SK-N-SH treated with all-trans-retinoic acid at 6 μM for 48 hours (cell line): ENCODE measurements around the gene ENGASE.

Experiments
- ATAC-seq: fragments of 200-7000 bp; cut with Tn5 transposase; 3 replicates; pipeline ENCODE4 v1.9.1; 2020; ENCODE audit warnings: mild to moderate bottlenecking, moderate library complexity
- ARNTL ChIP-seq: fragments of 450-650 bp; formaldehyde crosslinking; IDR thresholded peaks from 2 replicates; pipeline ENCODE4 v1.5.0; 2020; ENCODE audit warnings: low read depth, mild to moderate bottlenecking, moderate library complexity, borderline replicate concordance
- BACH2 ChIP-seq: fragments of 250-450 bp; sonication (Bioruptor Pico); IDR thresholded peaks from 2 replicates; pipeline ENCODE4 v1.9.0; 2021; ENCODE audit warnings: mild to moderate bottlenecking, borderline replicate concordance
- CSDC2 ChIP-seq: fragments of 250-450 bp; sonication (Bioruptor Pico); IDR thresholded peaks from 2 replicates; pipeline ENCODE4 v1.5.0; 2020; ENCODE audit warnings: mild to moderate bottlenecking, moderate library complexity
- ESRRG ChIP-seq: fragments of 250-450 bp; sonication (Bioruptor Pico); IDR thresholded peaks from 2 replicates; pipeline ENCODE4 v1.6.1; 2021; ENCODE audit warnings: mild to moderate bottlenecking
- GLIS3 ChIP-seq: fragments of 250-450 bp; sonication (Bioruptor Pico); IDR thresholded peaks from 2 replicates; pipeline ENCODE4 v1.5.0; 2020; ENCODE audit warnings: mild to moderate bottlenecking, moderate library complexity
- ISL1 ChIP-seq: fragments of 250-450 bp; sonication (Bioruptor Pico); IDR thresholded peaks from 2 replicates; pipeline ENCODE4 v2.1.2; 2022; ENCODE audit warnings: mild to moderate bottlenecking, moderate library complexity
- OSR1 ChIP-seq: fragments of 250-450 bp; sonication (Bioruptor Pico); IDR thresholded peaks from 2 replicates; pipeline ENCODE4 v1.8.0; 2022; ENCODE audit warnings: moderate library complexity, mild to moderate bottlenecking, inconsistent platforms
- RARB ChIP-seq: fragments of 250-450 bp; sonication (Bioruptor Pico); IDR thresholded peaks from 2 replicates; pipeline ENCODE4 v1.8.0; 2021; ENCODE audit warnings: mild to moderate bottlenecking, moderate library complexity
- SNAI2 ChIP-seq: fragments of 250-450 bp; sonication (Bioruptor Pico); IDR thresholded peaks from 2 replicates; pipeline ENCODE4 v1.5.0; 2020; ENCODE audit warnings: mild to moderate bottlenecking, moderate library complexity
- TCF4 ChIP-seq: fragments of 250-450 bp; sonication (Bioruptor Pico); IDR thresholded peaks from 2 replicates; pipeline ENCODE4 v1.8.0; 2021; ENCODE audit warnings: mild to moderate bottlenecking, moderate library complexity, borderline replicate concordance
- TOX ChIP-seq: fragments of 250-450 bp; sonication (Bioruptor Pico); IDR thresholded peaks from 2 replicates; pipeline ENCODE4 v1.8.0; 2021; ENCODE audit warnings: mild to moderate bottlenecking, moderate library complexity, borderline replicate concordance
- ZC3H10 ChIP-seq: fragments of 250-450 bp; sonication (Bioruptor Pico); IDR thresholded peaks from 2 replicates; pipeline ENCODE4 v1.5.1; 2021; ENCODE audit warnings: mild to moderate bottlenecking, moderate library complexity
- ZFP3 ChIP-seq: fragments of 250-450 bp; sonication (Bioruptor Pico); IDR thresholded peaks from 2 replicates; pipeline ENCODE4 v1.5.0; 2020; ENCODE audit warnings: mild to moderate bottlenecking, moderate library complexity
- ZFP30 ChIP-seq: fragments of 450-650 bp; formaldehyde crosslinking; IDR thresholded peaks from 2 replicates; pipeline ENCODE4 v1.5.0; 2022; ENCODE audit warnings: mild to moderate bottlenecking, moderate library complexity
- ZNF565 ChIP-seq: fragments of 450-650 bp; formaldehyde crosslinking; conservative IDR thresholded peaks from 2 replicates; pipeline ENCODE4 v1.5.0; 2020; ENCODE audit warnings: low read depth, mild to moderate bottlenecking, moderate library complexity
- ZNF70 ChIP-seq: fragments of 450-650 bp; formaldehyde crosslinking; IDR thresholded peaks from 2 replicates; pipeline ENCODE4 v1.5.0; 2020; ENCODE audit warnings: mild to moderate bottlenecking, moderate library complexity
- ZNF8 ChIP-seq: fragments of 450-650 bp; formaldehyde crosslinking; IDR thresholded peaks from 2 replicates; pipeline ENCODE4 v1.5.0; 2020; ENCODE audit warnings: mild to moderate bottlenecking, moderate library complexity
- TF ChIP-seq, protein P1 (sequence below): fragments of 250-450 bp; sonication (Bioruptor Pico); IDR thresholded peaks from 2 replicates; pipeline ENCODE4 v1.8.0; 2020; ENCODE audit warnings: mild to moderate bottlenecking, moderate library complexity, borderline replicate concordance
- TF ChIP-seq, protein P2 (sequence below): fragments of 250-450 bp; sonication (Bioruptor Pico); IDR thresholded peaks from 2 replicates; pipeline ENCODE4 v1.5.1; 2020; ENCODE audit warnings: low read depth, mild to moderate bottlenecking, moderate library complexity
- TF ChIP-seq, protein P3 (sequence below): fragments of 250-450 bp; sonication (Bioruptor Pico); IDR thresholded peaks from 2 replicates; pipeline ENCODE4 v1.5.0; 2020; ENCODE audit warnings: mild to moderate bottlenecking, moderate library complexity

ENGASE gene

DNA sequence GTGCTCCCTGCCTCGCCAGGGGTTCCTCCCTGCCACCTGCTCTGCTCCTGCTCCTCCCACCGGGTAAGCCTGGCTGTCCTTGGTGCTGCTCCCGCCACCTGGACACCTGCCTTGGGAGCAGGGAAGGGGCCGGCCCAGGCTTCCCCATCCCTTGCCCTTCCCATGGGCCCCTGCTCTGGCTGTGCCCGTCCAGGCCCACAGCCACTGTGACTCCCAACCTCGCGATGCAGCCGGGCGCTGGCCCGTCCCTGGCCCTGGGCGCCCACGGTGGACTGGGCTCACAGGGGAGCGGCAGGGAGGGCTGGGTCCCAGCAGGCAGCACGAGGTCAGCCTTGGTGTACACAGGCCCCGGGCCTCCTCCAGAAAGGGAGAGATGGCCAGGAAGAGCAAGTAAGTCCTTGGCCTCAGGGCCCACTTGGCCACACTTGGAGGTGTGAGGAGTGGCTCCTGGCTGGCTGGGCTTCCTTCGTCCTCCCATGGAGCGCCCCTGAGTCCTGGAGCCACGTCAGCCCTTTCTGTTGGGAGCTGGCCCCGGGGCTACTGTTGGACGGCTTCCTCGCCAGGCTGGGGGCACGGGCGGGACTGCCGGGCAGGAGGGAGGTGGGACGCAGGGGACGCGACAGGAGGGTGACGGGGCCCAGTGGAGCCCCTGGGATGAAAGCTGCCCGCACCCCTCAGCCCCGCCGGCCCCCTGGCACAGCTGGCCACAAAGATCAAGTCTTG lies 15.3 kb downstream of the ENGASE start:
- no peak for ATAC-seq
- TF ChIP-seq OSR1 (CRISPR knock-in tag) (no peak), ZFP3 (CRISPR knock-in tag) (no peak), ZNF565 (CRISPR knock-in tag) (no peak), CSDC2 (no peak), GLIS3 (CRISPR knock-in tag) (no peak), ISL1 (no peak), SNAI2 (no peak), ZFP30 (no peak), RARB (CRISPR knock-in tag) (no peak), ESRRG (CRISPR knock-in tag) (no peak), TOX (CRISPR knock-in tag) (no peak), ARNTL (CRISPR knock-in tag) (no peak)
- TF ChIP-seq, protein P1, sequence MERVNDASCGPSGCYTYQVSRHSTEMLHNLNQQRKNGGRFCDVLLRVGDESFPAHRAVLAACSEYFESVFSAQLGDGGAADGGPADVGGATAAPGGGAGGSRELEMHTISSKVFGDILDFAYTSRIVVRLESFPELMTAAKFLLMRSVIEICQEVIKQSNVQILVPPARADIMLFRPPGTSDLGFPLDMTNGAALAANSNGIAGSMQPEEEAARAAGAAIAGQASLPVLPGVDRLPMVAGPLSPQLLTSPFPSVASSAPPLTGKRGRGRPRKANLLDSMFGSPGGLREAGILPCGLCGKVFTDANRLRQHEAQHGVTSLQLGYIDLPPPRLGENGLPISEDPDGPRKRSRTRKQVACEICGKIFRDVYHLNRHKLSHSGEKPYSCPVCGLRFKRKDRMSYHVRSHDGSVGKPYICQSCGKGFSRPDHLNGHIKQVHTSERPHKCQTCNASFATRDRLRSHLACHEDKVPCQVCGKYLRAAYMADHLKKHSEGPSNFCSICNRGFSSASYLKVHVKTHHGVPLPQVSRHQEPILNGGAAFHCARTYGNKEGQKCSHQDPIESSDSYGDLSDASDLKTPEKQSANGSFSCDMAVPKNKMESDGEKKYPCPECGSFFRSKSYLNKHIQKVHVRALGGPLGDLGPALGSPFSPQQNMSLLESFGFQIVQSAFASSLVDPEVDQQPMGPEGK (CRISPR knock-in tag) = no peak
- TF ChIP-seq, protein P2, sequence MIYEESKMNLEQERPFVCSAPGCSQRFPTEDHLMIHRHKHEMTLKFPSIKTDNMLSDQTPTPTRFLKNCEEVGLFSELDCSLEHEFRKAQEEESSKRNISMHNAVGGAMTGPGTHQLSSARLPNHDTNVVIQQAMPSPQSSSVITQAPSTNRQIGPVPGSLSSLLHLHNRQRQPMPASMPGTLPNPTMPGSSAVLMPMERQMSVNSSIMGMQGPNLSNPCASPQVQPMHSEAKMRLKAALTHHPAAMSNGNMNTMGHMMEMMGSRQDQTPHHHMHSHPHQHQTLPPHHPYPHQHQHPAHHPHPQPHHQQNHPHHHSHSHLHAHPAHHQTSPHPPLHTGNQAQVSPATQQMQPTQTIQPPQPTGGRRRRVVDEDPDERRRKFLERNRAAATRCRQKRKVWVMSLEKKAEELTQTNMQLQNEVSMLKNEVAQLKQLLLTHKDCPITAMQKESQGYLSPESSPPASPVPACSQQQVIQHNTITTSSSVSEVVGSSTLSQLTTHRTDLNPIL (CRISPR knock-in tag) = no peak

DNA sequence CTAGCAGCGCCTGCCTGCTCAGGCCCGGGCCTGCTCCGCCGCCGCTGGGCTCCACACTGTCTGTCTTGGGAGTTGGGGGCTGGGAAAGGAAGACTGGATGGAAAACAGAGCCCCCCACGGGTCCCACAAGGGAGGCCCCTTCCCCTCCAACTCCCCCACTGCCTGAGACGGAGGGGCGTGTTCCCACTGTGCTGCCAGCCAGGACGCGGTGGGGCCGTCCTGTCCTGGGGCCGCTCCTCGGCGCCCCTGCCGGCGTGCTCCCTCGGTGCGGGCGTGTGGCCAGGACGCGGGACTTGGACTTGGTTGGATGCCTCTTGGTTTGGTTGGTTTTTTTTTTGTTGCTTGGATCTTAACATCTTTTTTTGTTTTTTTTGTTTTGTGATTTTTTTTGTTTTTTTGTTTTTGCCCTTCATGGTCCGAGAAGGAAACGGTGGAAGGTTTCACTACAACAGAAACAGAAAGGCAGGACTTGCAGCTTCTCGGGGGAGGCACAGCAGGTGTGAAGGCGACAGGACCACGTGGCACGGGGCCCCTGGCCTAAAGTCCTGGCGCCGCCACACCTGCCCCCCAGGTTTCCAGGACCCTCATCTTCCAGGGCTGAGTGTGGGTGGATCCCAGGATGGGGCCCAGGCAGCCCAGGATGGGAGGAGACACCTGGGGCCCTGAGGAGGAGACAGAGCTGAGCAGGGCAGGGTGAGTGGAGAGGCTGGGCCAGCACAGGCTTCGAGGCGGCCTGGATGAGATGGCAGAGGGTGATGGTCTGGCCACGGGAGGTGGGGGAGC lies 16.0 kb downstream of the ENGASE start:
- TF ChIP-seq, protein P3, sequence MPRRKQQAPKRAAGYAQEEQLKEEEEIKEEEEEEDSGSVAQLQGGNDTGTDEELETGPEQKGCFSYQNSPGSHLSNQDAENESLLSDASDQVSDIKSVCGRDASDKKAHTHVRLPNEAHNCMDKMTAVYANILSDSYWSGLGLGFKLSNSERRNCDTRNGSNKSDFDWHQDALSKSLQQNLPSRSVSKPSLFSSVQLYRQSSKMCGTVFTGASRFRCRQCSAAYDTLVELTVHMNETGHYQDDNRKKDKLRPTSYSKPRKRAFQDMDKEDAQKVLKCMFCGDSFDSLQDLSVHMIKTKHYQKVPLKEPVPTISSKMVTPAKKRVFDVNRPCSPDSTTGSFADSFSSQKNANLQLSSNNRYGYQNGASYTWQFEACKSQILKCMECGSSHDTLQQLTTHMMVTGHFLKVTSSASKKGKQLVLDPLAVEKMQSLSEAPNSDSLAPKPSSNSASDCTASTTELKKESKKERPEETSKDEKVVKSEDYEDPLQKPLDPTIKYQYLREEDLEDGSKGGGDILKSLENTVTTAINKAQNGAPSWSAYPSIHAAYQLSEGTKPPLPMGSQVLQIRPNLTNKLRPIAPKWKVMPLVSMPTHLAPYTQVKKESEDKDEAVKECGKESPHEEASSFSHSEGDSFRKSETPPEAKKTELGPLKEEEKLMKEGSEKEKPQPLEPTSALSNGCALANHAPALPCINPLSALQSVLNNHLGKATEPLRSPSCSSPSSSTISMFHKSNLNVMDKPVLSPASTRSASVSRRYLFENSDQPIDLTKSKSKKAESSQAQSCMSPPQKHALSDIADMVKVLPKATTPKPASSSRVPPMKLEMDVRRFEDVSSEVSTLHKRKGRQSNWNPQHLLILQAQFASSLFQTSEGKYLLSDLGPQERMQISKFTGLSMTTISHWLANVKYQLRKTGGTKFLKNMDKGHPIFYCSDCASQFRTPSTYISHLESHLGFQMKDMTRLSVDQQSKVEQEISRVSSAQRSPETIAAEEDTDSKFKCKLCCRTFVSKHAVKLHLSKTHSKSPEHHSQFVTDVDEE (CRISPR knock-in tag) = no peak
- TF ChIP-seq ESRRG (CRISPR knock-in tag) (no peak), ZFP3 (CRISPR knock-in tag) (no peak), BACH2 (no peak), ZC3H10 (CRISPR knock-in tag) (no peak), OSR1 (CRISPR knock-in tag) (no peak), ISL1 (no peak), ARNTL (CRISPR knock-in tag) (no peak), ZNF565 (CRISPR knock-in tag) (no peak)
- TF ChIP-seq, all 23 proteins: peak for 0
- ATAC-seq = no peak

DNA sequence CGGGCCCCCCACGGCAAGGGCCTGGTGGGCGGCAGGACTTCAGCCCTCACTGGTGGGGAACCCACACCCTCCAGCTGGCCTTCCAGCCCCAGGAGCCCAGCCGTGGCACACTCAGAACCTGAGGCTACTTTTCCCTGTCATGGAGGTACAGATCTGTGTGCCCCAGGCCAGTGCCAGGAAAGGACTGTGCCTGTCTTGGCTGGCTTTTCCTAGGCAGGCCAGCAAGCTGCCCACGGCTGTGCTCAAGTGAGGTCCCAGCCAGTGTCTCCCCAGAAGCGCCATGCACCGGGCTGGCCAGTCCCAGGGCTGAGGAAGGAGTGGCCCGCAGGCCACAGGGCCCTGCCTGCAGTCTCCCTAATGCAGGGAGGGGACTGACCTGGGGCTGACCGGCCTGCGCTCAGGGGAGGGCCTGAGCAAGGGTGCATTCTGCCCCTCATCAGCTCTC lies 16.6 kb downstream of the ENGASE start:
- no peak for ATAC-seq
- TF ChIP-seq CSDC2 (no peak), ZFP3 (CRISPR knock-in tag) (no peak), ZNF70 (CRISPR knock-in tag) (no peak), ZC3H10 (CRISPR knock-in tag) (no peak), OSR1 (CRISPR knock-in tag) (no peak), TCF4 (CRISPR knock-in tag) (no peak), ARNTL (CRISPR knock-in tag) (no peak), ZFP30 (no peak), ESRRG (CRISPR knock-in tag) (no peak), ZNF565 (CRISPR knock-in tag) (no peak), ZNF8 (no peak), TOX (CRISPR knock-in tag) (no peak), BACH2 (no peak)
- TF ChIP-seq, protein P2 (CRISPR knock-in tag) = no peak
- TF ChIP-seq, protein P1 (CRISPR knock-in tag) = no peak
- TF ChIP-seq, all 23 proteins: peak for 0
